Left lung (tissue), 10 donors: ENCODE results near the gene C10orf67. TPM values are rescaled to one million over a fixed set of nuclear protein-coding genes. Genes with fewer than 3 reads are reported as not detected.
A peak's percentile ranks its signal among the peaks of the same experiment; 100 is the strongest.

Experiments used
- ATAC-seq: fragments of 200-7000 bp; cut with Tn5 transposase; one replicate; pipeline ENCODE4 v1.9.1; 2020; ENCODE audit warnings: moderate library complexity
- DNase-seq, 4 donors: peaks; one replicate each; pipeline ENCODE4 v3.0.0-alpha.2; 2013 to 2020
- H3K27ac ChIP-seq, 2 donors: fragments of 200-600 bp; sonication (generic) in 1 of 2; one replicate each; pipeline versions ENCODE4 v1.5.0 to v1.8.0; 2020 to 2021
- H3K27me3 ChIP-seq, 2 donors: fragments of 200-600 bp; sonication (generic) in 1 of 2; one replicate each; pipeline versions ENCODE4 v1.5.0 to v1.8.0; 2020 to 2021
- H3K36me3 ChIP-seq, 2 donors: fragments of 200-600 bp; sonication (generic) in 1 of 2; one replicate each; pipeline versions ENCODE4 v1.5.0 to v1.8.0; 2020 to 2021
- H3K4me1 ChIP-seq, 2 donors: fragments of 200-600 bp; one replicate each; pipeline ENCODE4 v1.8.0; 2021
- H3K4me3 ChIP-seq, 2 donors: fragments of 200-600 bp; sonication (generic) in 1 of 2; one replicate each; pipeline versions ENCODE4 v1.5.0 to v1.8.0; 2020 to 2021; ENCODE audit warnings: mild to moderate bottlenecking in 1 of 2
- H3K9me3 ChIP-seq, 2 donors: fragments of 200-600 bp; sonication (generic) in 1 of 2; one replicate each; pipeline versions ENCODE4 v1.5.0 to v1.8.0; 2020 to 2021
- intact Hi-C, 2 donors: fragments of 100-400 bp; cut with DNase I; formaldehyde crosslinking; loops; one replicate each; pipeline versions ENCODE4 v1.11.2 to v1.14.2; 2022
- polyA plus RNA-seq, 6 donors: library from polyadenylated mRNA; unstranded; fragments of 120-200 nt; gene quantifications; one replicate each; pipeline ENCODE4 v1.2.1, GENCODE V29; 2013; ENCODE audit not compliant: insufficient read length in 6 of 6
- total RNA-seq, 2 donors: library from RNA; stranded (reverse); fragmentation: NEBNext Ultra II Directional; extraction: Animal tissue kit (Norgen Biotek cat#: 25700); gene quantifications; one replicate each; pipeline ENCODE4 v1.2.1, GENCODE V29; 2021
- TF ChIP-seq, protein P1 (sequence below), 2 donors: fragments of 200-600 bp; sonication (generic) in 1 of 2; IDR thresholded peaks; one replicate each; pipeline versions ENCODE4 v1.5.0 to v1.8.0; 2021; ENCODE audit warnings: antibody characterized with exemption in 2 of 2
- donor health status: DM: no; HTN: yes; CAD: no.
- donor health status: DM: no; HTN: no; CAD: no.

Gene C10orf67
- total and polyA plus RNA-seq, 8 donors: 0.29 to 0.93 (median 0.53) TPM

- intact Hi-C loops: no loop called here
- no peak for DNase-seq
- H3K36me3 ChIP-seq: no peaks in the 10 kb centered on the region
- TF ChIP-seq, protein P1, sequence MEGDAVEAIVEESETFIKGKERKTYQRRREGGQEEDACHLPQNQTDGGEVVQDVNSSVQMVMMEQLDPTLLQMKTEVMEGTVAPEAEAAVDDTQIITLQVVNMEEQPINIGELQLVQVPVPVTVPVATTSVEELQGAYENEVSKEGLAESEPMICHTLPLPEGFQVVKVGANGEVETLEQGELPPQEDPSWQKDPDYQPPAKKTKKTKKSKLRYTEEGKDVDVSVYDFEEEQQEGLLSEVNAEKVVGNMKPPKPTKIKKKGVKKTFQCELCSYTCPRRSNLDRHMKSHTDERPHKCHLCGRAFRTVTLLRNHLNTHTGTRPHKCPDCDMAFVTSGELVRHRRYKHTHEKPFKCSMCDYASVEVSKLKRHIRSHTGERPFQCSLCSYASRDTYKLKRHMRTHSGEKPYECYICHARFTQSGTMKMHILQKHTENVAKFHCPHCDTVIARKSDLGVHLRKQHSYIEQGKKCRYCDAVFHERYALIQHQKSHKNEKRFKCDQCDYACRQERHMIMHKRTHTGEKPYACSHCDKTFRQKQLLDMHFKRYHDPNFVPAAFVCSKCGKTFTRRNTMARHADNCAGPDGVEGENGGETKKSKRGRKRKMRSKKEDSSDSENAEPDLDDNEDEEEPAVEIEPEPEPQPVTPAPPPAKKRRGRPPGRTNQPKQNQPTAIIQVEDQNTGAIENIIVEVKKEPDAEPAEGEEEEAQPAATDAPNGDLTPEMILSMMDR (IDR thresholded peaks at IDR 0.05): no peak
- no peaks in the 10 kb centered on the region for H3K27me3 ChIP-seq
- H3K27ac ChIP-seq: no peak overlapping the region
- no peaks in the 10 kb centered on the region for H3K9me3 ChIP-seq
- H3K4me1 ChIP-seq: no peaks in the 10 kb centered on the region
- H3K4me3 ChIP-seq: no peak overlapping the region
- ATAC-seq: peak; percentile 84
Observed at GRCh38 chr10:23384364-23384763, 39.8 kb upstream of the C10orf67 start.

DNA sequence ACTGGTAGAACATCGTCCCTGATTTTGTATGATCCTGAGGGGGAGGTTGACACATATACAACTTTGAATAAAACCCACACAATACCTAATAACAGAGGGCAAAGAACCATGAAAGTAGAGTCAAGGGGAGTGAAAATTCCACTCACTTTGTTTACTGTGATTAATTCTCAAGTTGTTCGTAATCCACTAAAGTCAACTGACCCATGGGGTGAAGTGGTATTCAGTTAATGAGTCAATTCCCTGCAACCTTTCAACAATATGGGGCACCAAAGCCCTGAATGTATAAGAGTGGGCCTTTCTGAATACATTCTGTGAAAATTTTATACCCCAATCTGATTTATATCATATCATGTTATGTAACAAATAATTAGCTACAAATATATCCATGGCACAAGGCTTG, 39.0 kb upstream of the C10orf67 start:
- no peaks in the 10 kb centered on the region for H3K4me1 ChIP-seq
- peak; percentile 57 for ATAC-seq
- intact Hi-C loops: no loop called here
- H3K4me3 ChIP-seq: no peak overlapping the region
- H3K27ac ChIP-seq: no peak overlapping the region
- H3K9me3 ChIP-seq: no peaks in the 10 kb centered on the region
- no peaks in the 10 kb centered on the region for H3K36me3 ChIP-seq
- TF ChIP-seq, protein P1 (IDR thresholded peaks at IDR 0.05): no peak
- DNase-seq: no peak
- H3K27me3 ChIP-seq: no peaks in the 10 kb centered on the region

GRCh38 chr10:23381298-23382040, 36.9 kb upstream of the C10orf67 start:
- H3K4me1 ChIP-seq: no peaks in the 10 kb centered on the region
- ATAC-seq (no peak), DNase-seq (no peak)
- no peaks in the 10 kb centered on the region for H3K36me3 ChIP-seq
- no peaks in the 10 kb centered on the region for H3K27me3 ChIP-seq
- no peak overlapping the region for H3K4me3 ChIP-seq
- no peak overlapping the region for H3K27ac ChIP-seq
- no peaks in the 10 kb centered on the region for H3K9me3 ChIP-seq
- TF ChIP-seq, protein P1 (IDR thresholded peaks at IDR 0.05): no peak
- intact Hi-C loops: no loop called here

DNA sequence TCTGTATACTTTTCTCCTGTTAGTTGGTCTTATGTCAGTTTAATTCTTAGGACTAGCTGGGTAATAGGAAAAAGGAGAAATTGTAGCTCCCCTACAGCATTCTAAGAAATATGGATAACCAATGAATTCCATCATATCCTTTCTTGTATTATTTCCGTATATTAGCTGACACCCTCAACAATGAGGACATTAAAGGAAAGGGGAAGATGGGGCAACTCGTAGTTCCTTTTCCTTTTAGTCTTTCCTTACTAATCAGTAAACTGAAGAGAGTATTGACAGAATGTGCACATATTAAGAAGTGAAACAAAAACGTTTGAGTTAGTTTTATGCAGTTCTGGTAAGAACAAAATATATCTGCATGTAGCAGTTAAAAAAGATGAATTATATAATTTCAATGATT, 35.1 kb upstream of the C10orf67 start:
- Histone ChIP-seq H3K36me3 (no peaks in the 10 kb centered on the region), H3K27me3 (no peaks in the 10 kb centered on the region), H3K9me3 (no peaks in the 10 kb centered on the region), H3K4me3 (no peak overlapping the region), H3K27ac (no peak overlapping the region), H3K4me1 (no peaks in the 10 kb centered on the region)
- intact Hi-C loops: no loop called here
- TF ChIP-seq, protein P1 (IDR thresholded peaks at IDR 0.05): no peak
- ATAC-seq: no peak
- DNase-seq: no peak

DNA sequence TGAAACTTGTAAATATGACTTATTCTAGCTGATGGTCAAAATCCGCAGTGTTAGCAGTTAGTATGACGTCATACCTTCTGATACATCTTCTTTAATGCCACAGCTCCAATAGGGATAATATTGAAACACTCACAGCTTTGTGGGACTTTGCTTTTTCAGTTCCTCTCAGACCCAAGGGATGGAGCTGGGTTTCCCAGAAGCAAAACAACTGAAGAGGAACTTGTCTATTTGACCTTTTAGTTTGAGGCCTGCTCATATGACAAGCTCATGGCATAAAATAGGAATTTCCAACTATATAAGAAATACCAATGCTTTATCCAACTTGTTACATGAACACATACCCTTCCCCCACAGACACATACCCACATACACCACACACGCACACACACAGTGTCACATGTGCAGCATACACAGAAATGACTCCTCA, 31.6 kb upstream of the C10orf67 start:
- peak; percentile 67 for ATAC-seq
- peaks cover 0 to 3% of the 10 kb centered on the region in 2 donors for H3K4me1 ChIP-seq
- no peaks in the 10 kb centered on the region for H3K9me3 ChIP-seq
- intact Hi-C loops: no loop called here
- H3K27ac ChIP-seq: peak overlapping the region in 1 of 2 donors; percentile 37
- no peaks in the 10 kb centered on the region for H3K27me3 ChIP-seq
- no peak overlapping the region for H3K4me3 ChIP-seq
- no peaks in the 10 kb centered on the region for H3K36me3 ChIP-seq
- TF ChIP-seq, protein P1 (IDR thresholded peaks at IDR 0.05): no peak
- no peak for DNase-seq
